ENCODE measurements around the gene TBCD. TPM values are rescaled to one million over a fixed set of nuclear protein-coding genes. Genes with fewer than 3 reads are reported as not detected.

The TBCD gene
- polyA plus RNA-seq, 1 donor from 2014 or later: 67.2 TPM

- Histone ChIP-seq H3K9me2 (ENCODE audit: insufficient read depth, low read length) (no peaks in the 10 kb centered on the region), H3K27ac (ENCODE audit: low read length) (no peak overlapping the region), H3K9me3 (ENCODE audit: low read length) (no peaks in the 10 kb centered on the region), H3K4me3 (ENCODE audit: low read length) (no peak overlapping the region), H3K27me3 (ENCODE audit: insufficient read depth, low read depth, low read length) (no peaks in the 10 kb centered on the region), H3K9ac (ENCODE audit: low read length) (no peak overlapping the region), H3K4me2 (ENCODE audit: low read length) (no peak overlapping the region), H4K20me1 (ENCODE audit: insufficient read depth) (no peaks in the 10 kb centered on the region), H3K79me2 (replicated peaks; ENCODE audit: insufficient read depth, low read length) (no peaks in the 10 kb centered on the region), H3K36me3 (ENCODE audit: insufficient read depth, low read length) (no peaks in the 10 kb centered on the region), H3F3A (ENCODE audit: insufficient read depth, low read length, poor library complexity, severe bottlenecking) (no peaks in the 10 kb centered on the region), H2AFZ (ENCODE audit: low read depth, low read length) (no peak overlapping the region)
- no peak for TF ChIP-seq POLR2AphosphoS5 (IDR thresholded peaks at IDR 0.05)
- no peak for TF ChIP-seq RAD21 (conservative IDR thresholded peaks at IDR 0.05)
- TF ChIP-seq SMC3 (conservative IDR thresholded peaks at IDR 0.05; ENCODE audit: poor library complexity): no peak
- TF ChIP-seq EP300 (conservative IDR thresholded peaks at IDR 0.05; ENCODE audit: poor library complexity, severe bottlenecking): no peak
- TF ChIP-seq REST (IDR thresholded peaks at IDR 0.05; ENCODE audit: borderline replicate concordance): no peak
- no peak for TF ChIP-seq EZH2 (IDR thresholded peaks at IDR 0.05; ENCODE audit: borderline replicate concordance, insufficient read depth, low read length, poor library complexity, severe bottlenecking)
- TF ChIP-seq, protein P1, sequence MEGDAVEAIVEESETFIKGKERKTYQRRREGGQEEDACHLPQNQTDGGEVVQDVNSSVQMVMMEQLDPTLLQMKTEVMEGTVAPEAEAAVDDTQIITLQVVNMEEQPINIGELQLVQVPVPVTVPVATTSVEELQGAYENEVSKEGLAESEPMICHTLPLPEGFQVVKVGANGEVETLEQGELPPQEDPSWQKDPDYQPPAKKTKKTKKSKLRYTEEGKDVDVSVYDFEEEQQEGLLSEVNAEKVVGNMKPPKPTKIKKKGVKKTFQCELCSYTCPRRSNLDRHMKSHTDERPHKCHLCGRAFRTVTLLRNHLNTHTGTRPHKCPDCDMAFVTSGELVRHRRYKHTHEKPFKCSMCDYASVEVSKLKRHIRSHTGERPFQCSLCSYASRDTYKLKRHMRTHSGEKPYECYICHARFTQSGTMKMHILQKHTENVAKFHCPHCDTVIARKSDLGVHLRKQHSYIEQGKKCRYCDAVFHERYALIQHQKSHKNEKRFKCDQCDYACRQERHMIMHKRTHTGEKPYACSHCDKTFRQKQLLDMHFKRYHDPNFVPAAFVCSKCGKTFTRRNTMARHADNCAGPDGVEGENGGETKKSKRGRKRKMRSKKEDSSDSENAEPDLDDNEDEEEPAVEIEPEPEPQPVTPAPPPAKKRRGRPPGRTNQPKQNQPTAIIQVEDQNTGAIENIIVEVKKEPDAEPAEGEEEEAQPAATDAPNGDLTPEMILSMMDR (IDR thresholded peaks at IDR 0.05; ENCODE audit: poor library complexity, severe bottlenecking): no peak
- no peak for TF ChIP-seq MXI1 (conservative IDR thresholded peaks at IDR 0.05; ENCODE audit: poor library complexity, severe bottlenecking)
- TF ChIP-seq TAF1 (IDR thresholded peaks at IDR 0.05; ENCODE audit: low read depth): no peak
Observed at GRCh38 chr17:82977606-82978005, 225.7 kb downstream of the TBCD start.

DNA sequence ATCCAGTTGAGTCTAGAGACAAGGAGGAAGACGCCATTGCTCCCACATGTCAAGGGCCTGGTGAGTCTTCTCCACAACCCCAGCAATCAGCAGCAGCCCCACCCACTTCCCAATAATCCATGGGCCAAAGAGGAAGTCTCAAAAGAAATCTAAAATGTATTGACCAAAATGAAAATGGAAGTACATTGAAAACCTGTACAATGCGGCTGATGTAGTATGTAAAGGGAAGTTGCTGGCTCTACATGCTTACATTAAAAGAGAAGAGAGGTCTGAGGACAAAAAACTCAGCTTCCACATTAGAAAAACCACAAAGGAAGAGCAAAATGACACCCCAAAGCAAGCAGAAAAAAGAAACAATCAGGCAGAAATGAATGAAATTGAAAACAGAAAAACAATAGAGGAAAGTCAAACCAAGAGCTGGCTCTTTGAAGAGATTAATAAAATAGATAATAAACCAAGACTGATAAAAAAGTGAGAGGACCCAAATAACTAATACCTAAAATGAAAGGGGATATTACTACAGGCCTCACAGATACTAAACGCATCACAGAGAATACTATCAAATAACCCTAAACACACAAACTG is 227.0 kb downstream of the TBCD start:
- Histone ChIP-seq H3K79me2 (replicated peaks; ENCODE audit: insufficient read depth, low read length) (no peaks in the 10 kb centered on the region), H3K9me2 (ENCODE audit: insufficient read depth, low read length) (no peaks in the 10 kb centered on the region), H3F3A (ENCODE audit: insufficient read depth, low read length, poor library complexity, severe bottlenecking) (no peaks in the 10 kb centered on the region), H3K4me2 (ENCODE audit: low read length) (no peak overlapping the region), H3K9ac (ENCODE audit: low read length) (no peak overlapping the region), H2AFZ (ENCODE audit: low read depth, low read length) (no peak overlapping the region), H3K9me3 (ENCODE audit: low read length) (no peaks in the 10 kb centered on the region), H4K20me1 (ENCODE audit: insufficient read depth) (no peaks in the 10 kb centered on the region), H3K36me3 (ENCODE audit: insufficient read depth, low read length) (no peaks in the 10 kb centered on the region), H3K27ac (ENCODE audit: low read length) (no peak overlapping the region), H3K27me3 (ENCODE audit: insufficient read depth, low read depth, low read length) (no peaks in the 10 kb centered on the region), H3K4me3 (ENCODE audit: low read length) (no peak overlapping the region)
- TF ChIP-seq, protein P1 (IDR thresholded peaks at IDR 0.05; ENCODE audit: poor library complexity, severe bottlenecking): no peak

Measured in neural cell (in vitro differentiated cells).